Inferior parietal cortex (tissue), 1 donor: ENCODE results near the gene TXK.

Experiments
- DNase-seq: peaks from one replicate; pipeline ENCODE4 v3.0.0-alpha.2; 2016; ENCODE audit errors: extremely low spot score

TXK gene

GRCh38 chr4:48103483-48104139 is 30.4 kb downstream of the TXK start:
- no peak for DNase-seq

GRCh38 chr4:48102303-48102702 is 31.7 kb downstream of the TXK start:
- DNase-seq = no peak

- no peak for DNase-seq
Observed at GRCh38 chr4:48100256-48100655, 33.8 kb downstream of the TXK start.

- DNase-seq = no peak
Observed at GRCh38 chr4:48095441-48095840, 38.6 kb downstream of the TXK start.

- no peak for DNase-seq
Observed at GRCh38 chr4:48093991-48094416, 40.0 kb downstream of the TXK start.

- no peak for DNase-seq
Observed at GRCh38 chr4:48090621-48091020, 43.4 kb downstream of the TXK start.

- DNase-seq = no peak
Observed at GRCh38 chr4:48085821-48086589, 48.0 kb downstream of the TXK start.

GRCh38 chr4:48082956-48083355 is 51.1 kb downstream of the TXK start:
- DNase-seq = no peak

- no peak for DNase-seq
Observed at GRCh38 chr4:48081196-48081595, 52.9 kb downstream of the TXK start.

- DNase-seq = no peak
Observed at GRCh38 chr4:48079972-48080391, 54.1 kb downstream of the TXK start.

GRCh38 chr4:48078862-48079655 is 55.0 kb downstream of the TXK start:
- DNase-seq = no peak

- no peak for DNase-seq
Observed at GRCh38 chr4:48078425-48078824, 55.6 kb downstream of the TXK start.

GRCh38 chr4:48074657-48075056 is 59.4 kb downstream of the TXK start:
- DNase-seq = no peak

- no peak for DNase-seq
Observed at GRCh38 chr4:48073567-48074103, 60.4 kb downstream of the TXK start.

- DNase-seq = no peak
Observed at GRCh38 chr4:48071191-48071590, 62.9 kb downstream of the TXK start.

GRCh38 chr4:48069026-48069425 is 65.0 kb downstream of the TXK start:
- DNase-seq = no peak

GRCh38 chr4:48068182-48068581 is 65.9 kb downstream of the TXK start:
- DNase-seq = no peak

GRCh38 chr4:48067536-48067935 is 66.5 kb downstream of the TXK start:
- DNase-seq = no peak

- no peak for DNase-seq
Observed at GRCh38 chr4:48065587-48066052, 68.4 kb downstream of the TXK start.

GRCh38 chr4:48064349-48064748 is 69.7 kb downstream of the TXK start:
- DNase-seq = no peak

GRCh38 chr4:48058617-48059530 is 75.2 kb downstream of the TXK start:
- no peak for DNase-seq
